HEK293T (cell line): ENCODE measurements around the gene EVI5L.

Source experiments
- CTCF ChIA-PET: fragments of 350-600 bp; formaldehyde crosslinking; extraction: SDS; loops from one replicate; lab custom pipeline; 2021; ENCODE audit warnings: antibody characterized with exemption, inconsistent platforms; lab: Yijun Ruan, JAX
- POLR2A ChIA-PET: fragments of 350-600 bp; formaldehyde crosslinking; extraction: SDS; loops from one replicate; lab custom pipeline; 2020; ENCODE audit warnings: antibody characterized with exemption, inconsistent platforms; lab: Yijun Ruan, JAX
- DNase-seq: peaks from one replicate; pipeline ENCODE4 v3.0.0; 2012; ENCODE audit warnings: mixed read lengths; ENCODE audit errors: extremely low spot score
- ARNT ChIP-seq: fragments of 450-650 bp; IDR thresholded peaks from 2 replicates; pipeline ENCODE4 v1.6.1; 2017; ENCODE audit warnings: mild to moderate bottlenecking
- BHLHE40 ChIP-seq: fragments of 450-650 bp; IDR thresholded peaks from 2 replicates; pipeline ENCODE4 v1.6.1; 2016; ENCODE audit warnings: mild to moderate bottlenecking, moderate library complexity, borderline replicate concordance
- CTBP1 ChIP-seq: fragments of 450-650 bp; IDR thresholded peaks from 2 replicates; pipeline ENCODE4 v1.6.1; 2016; ENCODE audit warnings: borderline replicate concordance
- ELF4 ChIP-seq: fragments of 450-650 bp; IDR thresholded peaks from 2 replicates; pipeline ENCODE4 v1.6.1; 2017; ENCODE audit warnings: antibody characterized with exemption
- FOXA1 ChIP-seq: fragments of 450-650 bp; IDR thresholded peaks from 2 replicates; pipeline ENCODE4 v1.6.1; 2016; ENCODE audit warnings: mild to moderate bottlenecking
- FOXK2 ChIP-seq: fragments of 450-650 bp; IDR thresholded peaks from 2 replicates; pipeline ENCODE4 v1.6.1; 2016; ENCODE audit warnings: mild to moderate bottlenecking
- FOXM1 ChIP-seq: fragments of 450-650 bp; IDR thresholded peaks from 2 replicates; pipeline ENCODE4 v1.6.1; 2017; ENCODE audit warnings: mild to moderate bottlenecking, borderline replicate concordance
- HDGF ChIP-seq: fragments of 450-650 bp; IDR thresholded peaks from 2 replicates; pipeline ENCODE4 v1.6.1; 2017; ENCODE audit warnings: antibody characterized with exemption, borderline replicate concordance
- L3MBTL2 ChIP-seq: fragments of 450-650 bp; conservative IDR thresholded peaks from 2 replicates; pipeline ENCODE4 v1.6.1; 2016; ENCODE audit warnings: mild to moderate bottlenecking
- LEF1 ChIP-seq: fragments of 450-650 bp; IDR thresholded peaks from 2 replicates; pipeline ENCODE4 v1.6.1; 2017; ENCODE audit warnings: mild to moderate bottlenecking, borderline replicate concordance
- NFRKB ChIP-seq: fragments of 450-650 bp; IDR thresholded peaks from 2 replicates; pipeline ENCODE4 v1.6.1; 2016; ENCODE audit warnings: mild to moderate bottlenecking, moderate library complexity
- PKNOX1 ChIP-seq: fragments of 450-650 bp; IDR thresholded peaks from 2 replicates; pipeline ENCODE4 v1.6.1; 2016
- SP1 ChIP-seq: fragments of 450-650 bp; IDR thresholded peaks from 2 replicates; pipeline ENCODE4 v1.6.1; 2017
- SUZ12 ChIP-seq: fragments of 450-650 bp; IDR thresholded peaks from 2 replicates; pipeline ENCODE4 v1.6.1; 2016; ENCODE audit warnings: mild to moderate bottlenecking
- TARDBP ChIP-seq: fragments of 450-650 bp; IDR thresholded peaks from 2 replicates; pipeline ENCODE4 v1.6.1; 2016
- ZNF384 ChIP-seq: fragments of 450-650 bp; IDR thresholded peaks from 2 replicates; pipeline ENCODE4 v1.6.1; 2016

Gene EVI5L

DNA sequence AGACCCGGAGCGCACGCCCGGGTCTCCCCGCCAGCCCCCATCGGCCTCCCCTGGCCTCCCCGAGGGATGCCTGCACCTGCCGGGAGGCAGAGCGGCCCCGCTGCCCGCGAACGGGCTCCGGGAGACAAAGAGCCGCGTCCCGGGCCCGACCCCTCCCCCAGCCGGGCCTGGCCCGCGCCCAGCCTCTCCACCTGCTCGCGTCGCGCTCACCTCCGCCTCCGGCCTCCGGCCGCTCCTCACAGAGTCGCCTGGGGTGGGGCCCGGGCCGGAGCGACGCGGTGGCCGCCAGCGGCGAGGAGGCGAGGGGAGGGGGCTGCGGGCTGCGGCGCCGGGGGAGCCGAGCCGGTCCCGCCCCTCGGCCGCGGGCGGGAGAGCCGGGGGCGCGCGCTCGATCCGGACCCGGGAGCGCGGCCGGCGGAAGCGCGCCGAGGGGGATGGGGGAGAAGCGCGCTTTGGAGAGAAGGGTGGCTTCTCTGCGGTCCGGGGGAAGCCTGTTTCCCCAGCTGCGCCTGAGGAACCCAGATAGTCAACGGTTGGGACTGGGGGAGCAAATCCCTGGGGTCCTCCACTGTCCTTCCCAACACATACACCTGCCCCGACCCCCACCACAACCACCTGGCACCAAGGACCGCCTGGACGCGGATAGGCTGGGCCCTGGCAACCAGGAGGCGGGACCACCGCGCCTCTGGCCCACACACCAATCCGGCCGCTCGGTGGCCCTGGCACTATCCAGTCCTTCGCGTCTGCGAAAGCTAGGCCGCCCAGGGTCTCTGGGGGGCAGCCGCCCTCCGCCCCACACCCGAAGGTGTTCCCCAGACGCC, 44.3 kb downstream of the EVI5L start, which contains the start of gene PRR36:
TSS of gene PRR36 (minus strand) at position 315 of the 821 bp plus-strand sequence. CDS start 701 bp downstream, outside the sequence.
- no peak for TF ChIP-seq ZNF384
- POLR2A ChIA-PET: interaction anchor here (0.9 to 1.4 kb wide), 3 partner anchors 14 to 29 kb away, joined by 3 to 6 read pairs (median 5); partner anchors contain the start of genes LRRC8E and MAP2K7
- peak; percentile 61 for DNase-seq
- CTCF ChIA-PET: no interaction called here

GRCh38 chr19:7874897-7875273, 44.9 kb downstream of the EVI5L start:
- ChIA-PET CTCF (interaction anchor here (0.6 kb wide), 1 partner anchor 23 kb away, joined by 3 read pairs; no protein-coding TSS in a partner anchor), POLR2A (interaction anchor here (0.9 to 1.4 kb wide), 3 partner anchors 14 to 28 kb away, joined by 3 to 6 read pairs (median 5); partner anchors contain the start of genes LRRC8E and MAP2K7)
- TF ChIP-seq NFRKB: no peak
- TF ChIP-seq FOXA1: no peak
- TF ChIP-seq FOXK2: no peak
- no peak for TF ChIP-seq ZNF384
- no peak for TF ChIP-seq ARNT
- no peak for TF ChIP-seq LEF1
- TF ChIP-seq PKNOX1: no peak
- no peak for TF ChIP-seq ELF4
- no peak for TF ChIP-seq BHLHE40
- no peak for TF ChIP-seq CTBP1
- no peak for TF ChIP-seq TARDBP
- TF ChIP-seq SP1: no peak
- no peak for TF ChIP-seq HDGF
- TF ChIP-seq SUZ12: no peak
- no peak for TF ChIP-seq L3MBTL2
- no peak for DNase-seq

DNA sequence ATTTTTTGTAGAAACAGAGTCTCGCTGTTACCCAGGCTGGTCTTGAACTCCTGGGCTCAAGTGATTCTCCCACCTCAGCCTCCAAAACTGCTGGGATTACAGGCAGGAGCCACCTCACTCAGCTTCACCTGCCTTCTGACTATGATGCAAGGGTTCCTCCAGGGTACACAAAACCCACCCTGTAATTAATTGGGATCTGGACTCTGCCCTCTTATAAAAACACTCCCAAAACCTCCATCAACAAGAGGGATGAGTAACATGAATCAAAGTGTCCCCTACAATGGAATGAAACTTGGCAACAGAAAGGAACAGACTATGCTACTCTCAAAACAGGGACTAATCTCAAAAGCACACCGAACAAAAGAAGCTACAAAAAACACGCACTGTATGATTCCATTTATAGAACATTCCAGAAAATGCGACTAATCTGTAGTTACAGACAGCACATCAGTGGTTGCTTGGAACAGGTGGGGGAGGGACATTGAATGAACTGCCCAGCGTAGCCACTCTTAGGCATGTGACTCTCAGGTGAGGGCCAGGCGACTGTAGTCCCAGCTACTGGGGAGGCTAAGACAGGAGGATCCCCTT, 47.3 kb downstream of the EVI5L start:
- POLR2A ChIA-PET: interaction anchor here (1.1 to 1.9 kb wide), 2 partner anchors 11 to 43 kb away, joined by 4 to 5 read pairs; partner anchors contain the start of genes LRRC8E and SNAPC2
- TF ChIP-seq ELF4 (no peak), NFRKB (no peak), LEF1 (no peak), BHLHE40 (no peak), FOXA1 (no peak), L3MBTL2 (no peak), SP1 (no peak), FOXK2 (no peak)
- CTCF ChIA-PET: interaction anchor here (1.6 kb wide), 1 partner anchor 8 kb away, joined by 6 read pairs; no protein-coding TSS in a partner anchor
- no peak for DNase-seq

- no peak for DNase-seq
- CTCF ChIA-PET: interaction anchor here (0.9 kb wide), 1 partner anchor 24 kb away, joined by 3 read pairs; the partner anchor contains the start of gene MAP2K7
- POLR2A ChIA-PET: interaction anchor here (0.8 kb wide), 1 partner anchor 65 kb away, joined by 4 read pairs; no protein-coding TSS in a partner anchor
- TF ChIP-seq NFRKB (no peak), LEF1 (no peak), ELF4 (no peak), TARDBP (no peak), ARNT (no peak), PKNOX1 (no peak), FOXK2 (no peak), HDGF (no peak), SUZ12 (no peak), BHLHE40 (no peak), FOXM1 (no peak), SP1 (no peak), CTBP1 (no peak)
Observed at GRCh38 chr19:7879111-7879807, 49.2 kb downstream of the EVI5L start.

DNA sequence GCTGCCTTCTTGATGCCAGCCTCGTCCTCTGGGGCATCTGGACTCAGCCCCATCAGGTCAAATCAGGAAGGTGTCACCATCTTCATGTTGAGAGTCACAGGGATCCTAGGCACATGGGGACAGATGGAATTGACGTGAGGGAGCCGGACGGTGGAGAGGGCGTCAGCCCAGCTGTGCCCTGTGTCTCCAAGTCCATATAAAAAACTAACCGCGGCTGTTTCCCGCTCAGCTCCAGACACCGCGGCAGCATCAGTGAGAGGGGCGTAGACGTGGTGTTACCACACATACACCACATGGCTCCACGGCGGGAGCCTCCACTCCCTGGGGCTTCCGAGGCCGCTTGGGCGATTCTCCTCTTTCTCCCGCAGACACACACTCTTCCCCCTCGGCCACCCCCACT, 49.8 kb downstream of the EVI5L start:
- no peak for DNase-seq
- TF ChIP-seq BHLHE40: no peak
- CTCF ChIA-PET: interaction anchor here (0.9 kb wide), 1 partner anchor 24 kb away, joined by 3 read pairs; the partner anchor contains the start of gene MAP2K7
- POLR2A ChIA-PET: no interaction called here

DNA sequence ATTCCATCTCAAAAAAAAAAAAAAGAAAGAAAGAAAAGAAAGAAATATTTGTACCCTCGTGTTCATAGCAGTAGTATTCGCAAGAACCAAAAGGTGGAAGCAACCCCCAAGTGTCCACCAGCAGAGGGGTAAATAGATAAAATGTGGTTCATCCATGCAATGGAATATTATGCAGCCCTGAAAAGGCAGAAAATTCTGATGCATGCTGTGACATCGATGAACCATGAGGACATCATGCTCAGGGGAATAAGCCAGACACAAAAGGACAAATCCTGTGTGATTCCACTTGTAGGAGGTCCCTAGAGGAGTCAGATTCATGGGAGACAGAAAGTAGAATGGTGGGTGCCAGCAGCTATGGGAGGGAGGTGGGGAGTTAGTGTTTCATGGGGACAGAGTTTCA, 51.9 kb downstream of the EVI5L start:
- DNase-seq: no peak
- no peak for TF ChIP-seq FOXA1
- no peak for TF ChIP-seq HDGF
- no peak for TF ChIP-seq ZNF384
- ChIA-PET POLR2A (interaction anchor here (1.2 kb wide), 1 partner anchor 62 kb away, joined by 3 read pairs; the partner anchor contains the start of gene TIMM44), CTCF (interaction anchor here (2.5 kb wide), 1 partner anchor 12 kb away, joined by 10 read pairs; no protein-coding TSS in a partner anchor)
